Left renal cortex interstitium (tissue), 4 donors: ENCODE data around the gene AFM. TPM values are rescaled to one million over a fixed set of nuclear protein-coding genes. Genes with fewer than 3 reads are reported as not detected.
"Not testable (repeated sequence)": the region's sequence is repeated elsewhere in the genome, so short reads cannot be mapped to it uniquely, and the experiment has no call there.

Source experiments
- DNase-seq, 4 donors: peaks; one replicate each; pipeline ENCODE4 v3.0.0-alpha.2; 2013; ENCODE audit warnings: low read depth in 4 of 4, low spot score in 2 of 4, missing footprints in 1 of 4
- polyA plus RNA-seq, 4 donors: library from polyadenylated mRNA; unstranded; fragments of 120-200 nt; gene quantifications; one replicate each; pipeline ENCODE4 v1.2.1, GENCODE V29; 2013; ENCODE audit not compliant: insufficient read length in 4 of 4

Gene AFM
- polyA plus RNA-seq, 4 donors = 9.2 to 20.8 (median 13.3) TPM

GRCh38 chr4:73501664-73502265, 20.2 kb downstream of the AFM start:
- no peak for DNase-seq

- DNase-seq = no peak
These were observed 24.0 kb downstream of the AFM start for GRCh38 chr4:73505567-73505966.

GRCh38 chr4:73507541-73507940, 26.0 kb downstream of the AFM start:
- no peak for DNase-seq

GRCh38 chr4:73508651-73509050, 27.1 kb downstream of the AFM start:
- no peak for DNase-seq

GRCh38 chr4:73518340-73518739, 36.8 kb downstream of the AFM start:
- no peak for DNase-seq

- DNase-seq = no peak
These were observed 39.3 kb downstream of the AFM start for GRCh38 chr4:73520821-73521220.

- no peak for DNase-seq
These were observed 41.6 kb downstream of the AFM start for GRCh38 chr4:73523126-73523525.

GRCh38 chr4:73525611-73526010, 44.1 kb downstream of the AFM start:
- DNase-seq = no peak

GRCh38 chr4:73527196-73527595, 45.7 kb downstream of the AFM start:
- no peak for DNase-seq

GRCh38 chr4:73528171-73528570, 46.6 kb downstream of the AFM start:
- DNase-seq = no peak

- no peak for DNase-seq
These were observed 52.2 kb downstream of the AFM start for GRCh38 chr4:73533515-73534422.

- no peak for DNase-seq
These were observed 56.6 kb downstream of the AFM start for GRCh38 chr4:73538162-73538561.

GRCh38 chr4:73539386-73539785, 57.8 kb downstream of the AFM start:
- DNase-seq = no peak

GRCh38 chr4:73540826-73541225, 59.3 kb downstream of the AFM start:
- no peak for DNase-seq

- DNase-seq = no peak
These were observed 59.7 kb downstream of the AFM start for GRCh38 chr4:73541251-73541650.

- no peak for DNase-seq
These were observed 63.1 kb downstream of the AFM start for GRCh38 chr4:73544620-73545019.

GRCh38 chr4:73550865-73551264, 69.3 kb downstream of the AFM start:
- not testable (repeated sequence) for DNase-seq

Other genes with a start within 250 kb of the AFM start
- 10 to 100 TPM; 56.0 to 82.0 (median 78.5) TPM for gene ANKRD17, start 222.9 kb upstream of the AFM start, polyA plus RNA-seq
- 1,000 to 10,000 TPM in 1 of 4 donors, 1 to 10 TPM in 3; 1.4 to 1,495 (median 3.2) TPM for gene ALB, start 77.5 kb upstream of the AFM start, polyA plus RNA-seq
- 1,000 to 10,000 TPM in 1 of 4 donors, 100 to 1,000 TPM in 3; 595 to 1,085 (median 914) TPM for gene AFP, start 45.5 kb upstream of the AFM start, polyA plus RNA-seq
- gene RASSF6, start 138.7 kb downstream of the AFM start, polyA plus RNA-seq = 1 to 10 TPM; 5.2 to 7.8 (median 6.1) TPM